Measurements from ENCODE around the gene BCL7B.
A peak's percentile ranks its signal among the peaks of the same experiment; 100 is the strongest.
"Not testable (repeated sequence)": the region's sequence is repeated elsewhere in the genome, so short reads cannot be mapped to it uniquely, and the experiment has no call there.

BCL7B gene

DNA sequence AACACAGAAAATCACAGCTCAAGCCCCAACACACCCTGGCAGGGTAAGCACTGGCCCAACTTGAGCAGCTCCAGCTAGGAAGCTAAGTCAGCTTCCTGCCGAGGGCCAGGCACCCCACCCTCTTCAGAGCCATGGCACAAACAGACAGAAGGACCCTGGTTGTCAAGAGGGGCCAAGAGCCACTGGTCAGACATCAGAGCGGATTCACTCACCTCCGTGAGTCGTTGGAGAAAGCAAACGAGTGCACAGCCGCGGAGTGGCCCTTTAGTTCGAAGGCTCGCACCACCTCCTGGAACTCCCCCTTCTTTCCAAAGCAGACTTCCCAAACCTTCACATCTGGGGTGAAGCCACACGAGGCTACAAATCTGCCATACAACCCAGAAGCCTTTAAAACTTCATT is 13.5 kb upstream of the BCL7B start:
- DNase-seq = no peak

DNA sequence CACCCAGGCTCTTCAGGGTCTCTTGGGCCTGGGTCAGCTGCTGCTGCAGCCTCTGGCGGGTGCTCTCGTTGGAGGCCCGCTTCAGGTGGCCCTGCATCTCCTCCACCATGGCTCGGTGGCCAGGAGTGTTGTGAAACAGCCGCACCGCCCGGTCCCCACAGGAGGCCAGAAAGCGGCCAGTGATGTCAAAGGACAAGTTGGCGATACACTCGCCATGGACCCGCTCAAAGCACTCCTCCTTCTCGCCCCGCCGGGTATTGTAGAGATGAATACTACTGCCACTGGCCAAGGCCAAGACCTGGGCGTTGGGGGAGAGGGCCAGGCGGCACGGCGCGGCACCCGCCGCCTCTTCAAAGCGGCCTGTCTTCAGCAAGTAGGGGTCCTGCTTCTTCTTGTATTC is 13.0 kb upstream of the BCL7B start:
- no peak for DNase-seq

DNA sequence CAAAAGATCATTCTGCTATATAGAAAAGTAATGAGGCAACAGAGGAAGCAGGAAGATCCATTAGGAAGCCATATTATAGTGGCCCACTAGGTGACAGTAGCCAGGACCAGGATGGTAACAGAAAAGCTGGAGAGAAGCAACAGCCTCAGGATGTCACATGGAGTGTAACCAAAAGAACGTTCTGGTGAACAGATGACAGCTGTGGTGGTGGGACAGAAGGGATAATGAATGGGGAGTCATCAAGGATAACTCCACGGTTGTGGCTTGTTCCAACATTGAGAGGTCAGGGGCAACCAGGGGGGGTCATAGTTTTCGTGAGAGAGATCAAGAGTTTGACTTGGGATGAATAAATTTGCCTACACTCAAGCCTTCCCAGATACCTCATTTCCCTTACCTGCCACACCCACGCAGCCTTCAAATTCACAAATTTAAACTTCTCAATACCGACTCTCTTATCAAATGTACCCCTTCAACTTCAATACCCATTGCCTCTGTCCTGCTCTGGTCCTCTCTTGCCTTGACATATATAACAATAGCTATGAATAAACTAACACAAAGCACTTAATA is 11.6 kb upstream of the BCL7B start:
- no peak for DNase-seq

DNA sequence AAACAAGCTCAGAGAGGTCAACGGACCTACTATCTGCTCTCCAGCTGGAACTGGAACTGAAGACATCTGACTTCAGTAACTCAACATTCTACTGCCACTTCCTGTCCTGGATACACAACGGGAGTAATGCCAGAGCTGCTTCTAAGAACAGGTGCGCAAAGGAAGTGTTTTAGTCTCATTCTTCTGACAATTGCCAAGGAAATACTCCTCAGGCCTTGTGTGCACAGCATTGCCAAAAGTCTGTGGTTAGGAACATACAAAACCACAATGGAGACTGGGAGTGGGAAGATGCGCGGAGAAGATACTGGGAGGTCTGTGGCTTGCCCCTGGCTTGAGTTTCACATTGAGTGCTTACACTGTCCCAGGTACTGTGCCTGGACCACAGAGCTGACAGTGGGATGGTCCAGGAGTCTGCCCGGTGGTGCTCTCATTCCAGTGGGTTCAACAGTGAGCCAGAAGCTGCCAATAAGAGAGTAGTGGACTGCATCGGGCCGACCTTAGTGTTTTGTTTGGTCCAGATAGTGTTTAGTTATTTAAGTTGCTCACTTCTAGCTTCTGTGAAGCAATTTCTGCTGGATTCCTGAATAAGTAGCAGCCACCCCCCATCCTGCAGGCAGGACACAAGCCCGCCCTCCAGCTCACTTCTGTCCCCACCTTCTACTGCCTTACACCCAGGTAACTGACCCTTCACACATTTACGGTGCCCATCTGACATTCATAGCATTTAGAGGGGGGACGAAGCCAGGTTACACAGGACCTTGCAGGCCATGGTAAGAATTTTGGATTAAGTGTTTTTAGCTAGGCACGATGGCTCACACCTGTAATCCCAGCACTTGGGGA is 10.6 kb upstream of the BCL7B start:
- no peak for DNase-seq

DNA sequence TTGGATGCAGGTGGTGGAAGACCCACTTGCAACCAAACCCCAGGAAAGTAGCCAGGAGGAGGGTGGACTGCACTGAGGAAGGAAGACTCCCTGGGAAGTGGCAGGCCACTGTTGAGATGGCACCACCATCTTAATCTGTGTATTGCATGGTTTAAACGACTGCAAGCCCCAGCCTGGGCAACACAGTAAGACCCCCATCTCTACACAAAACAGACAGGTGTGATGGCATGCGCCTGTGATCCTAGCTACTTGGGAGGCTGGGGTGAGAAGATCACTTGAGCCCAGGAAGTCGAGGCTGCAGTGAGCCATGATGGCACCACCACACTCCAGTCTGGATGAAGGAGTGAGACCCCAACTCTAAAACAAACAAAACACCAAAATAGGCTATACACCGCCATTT is 9.7 kb upstream of the BCL7B start:
- DNase-seq = no peak

DNA sequence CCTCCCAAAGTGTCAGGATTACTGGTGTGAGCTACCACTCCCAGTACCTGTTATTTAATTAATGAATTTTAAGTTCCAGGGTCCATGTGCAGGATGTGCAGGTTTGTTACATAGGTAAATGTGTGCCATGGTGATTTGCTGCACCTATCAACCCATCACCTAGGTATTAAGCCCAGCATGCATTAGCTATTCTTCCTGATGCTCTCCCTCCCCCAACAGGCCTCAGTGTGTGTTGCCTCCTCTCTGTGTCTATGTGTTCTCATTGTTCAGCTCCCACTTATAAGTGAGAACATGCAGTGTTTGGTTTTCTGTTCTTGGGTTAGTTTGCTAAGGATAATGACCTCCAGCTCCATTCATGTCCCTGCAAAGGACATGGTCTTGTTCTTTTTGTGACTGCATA is 8.9 kb upstream of the BCL7B start:
- not testable (repeated sequence) for DNase-seq

DNA sequence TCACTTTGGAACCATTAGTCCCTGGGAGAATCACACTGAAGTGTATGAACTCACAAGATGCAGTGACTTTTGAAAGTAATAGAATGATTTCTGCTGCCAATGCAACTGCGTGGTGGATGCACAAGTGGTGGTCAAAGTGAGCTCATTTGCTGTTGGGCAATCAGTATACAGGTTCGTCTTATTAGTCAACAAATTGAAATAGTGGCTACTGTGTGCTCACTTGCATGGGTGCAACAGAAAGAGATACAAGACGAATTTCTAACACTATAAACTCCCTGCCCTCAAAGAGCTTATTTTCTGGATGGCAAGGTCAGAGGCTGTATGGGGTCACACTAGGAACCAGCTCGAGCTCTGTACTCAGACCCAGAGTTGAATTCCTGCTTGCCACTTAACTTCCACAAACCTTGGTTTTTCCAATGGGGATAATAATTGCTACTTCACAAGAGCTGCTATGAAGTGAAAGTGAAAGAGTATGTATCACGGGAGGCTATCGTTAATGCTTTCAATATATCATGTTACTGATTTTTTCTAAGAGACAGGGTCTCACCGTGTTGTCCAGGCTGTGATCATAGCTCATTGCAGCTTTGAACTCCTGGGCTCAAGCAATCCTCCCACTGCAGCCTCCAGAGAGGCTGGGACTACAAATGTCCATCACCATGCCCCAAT is 8.3 kb upstream of the BCL7B start:
- no peak for DNase-seq

DNA sequence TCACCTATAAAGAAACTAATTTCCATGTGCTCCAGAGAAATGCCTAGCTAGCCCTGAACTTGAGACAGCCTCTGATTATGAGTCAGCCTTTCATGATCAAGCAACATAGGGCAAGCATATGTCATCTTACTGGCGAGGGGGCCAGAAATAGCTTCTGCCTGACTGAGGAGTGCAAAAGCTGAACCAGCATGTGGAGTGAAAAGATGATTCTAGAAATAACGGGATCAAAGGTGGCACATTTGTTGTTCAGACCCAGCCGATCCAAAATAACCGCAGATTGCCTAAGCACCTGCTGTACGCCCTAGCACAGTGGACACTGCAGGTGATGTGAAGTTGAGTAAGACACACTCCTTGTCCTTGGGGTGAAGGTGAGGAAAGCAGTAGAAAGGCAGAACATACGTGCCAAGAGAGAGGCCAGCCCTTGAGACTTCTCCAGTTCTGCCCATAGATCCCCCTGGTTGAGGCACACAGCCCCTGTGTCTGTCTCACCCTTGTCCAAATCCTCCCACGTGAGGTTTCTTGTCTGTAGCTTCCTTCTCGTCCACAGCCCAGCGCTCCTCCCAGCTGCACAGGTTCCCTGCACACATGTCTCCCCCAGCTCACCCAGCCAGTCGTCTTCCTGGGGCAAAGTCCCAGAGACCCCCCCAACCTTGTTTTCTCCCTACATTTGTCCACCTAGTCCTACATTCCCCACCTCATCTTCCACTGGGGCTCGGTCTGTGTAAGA is 2.8 kb upstream of the BCL7B start:
- DNase-seq = no peak

DNA sequence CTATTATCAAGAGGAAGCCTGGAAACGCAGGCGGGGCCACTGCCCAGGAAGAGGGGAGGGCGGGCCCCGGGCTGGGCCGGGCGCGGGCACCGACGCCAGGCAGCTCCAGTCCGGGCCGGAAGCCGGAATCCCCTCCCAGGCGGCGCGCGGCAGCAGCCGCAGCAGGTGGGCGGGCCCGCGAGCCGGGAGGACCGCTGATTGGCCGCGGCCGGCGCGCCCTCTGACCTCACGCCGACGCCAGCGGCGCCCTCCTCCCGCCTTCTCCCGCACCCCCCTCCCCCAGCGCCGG is 438 bp downstream of the BCL7B start:
- peak; percentile 77 for DNase-seq

DNA sequence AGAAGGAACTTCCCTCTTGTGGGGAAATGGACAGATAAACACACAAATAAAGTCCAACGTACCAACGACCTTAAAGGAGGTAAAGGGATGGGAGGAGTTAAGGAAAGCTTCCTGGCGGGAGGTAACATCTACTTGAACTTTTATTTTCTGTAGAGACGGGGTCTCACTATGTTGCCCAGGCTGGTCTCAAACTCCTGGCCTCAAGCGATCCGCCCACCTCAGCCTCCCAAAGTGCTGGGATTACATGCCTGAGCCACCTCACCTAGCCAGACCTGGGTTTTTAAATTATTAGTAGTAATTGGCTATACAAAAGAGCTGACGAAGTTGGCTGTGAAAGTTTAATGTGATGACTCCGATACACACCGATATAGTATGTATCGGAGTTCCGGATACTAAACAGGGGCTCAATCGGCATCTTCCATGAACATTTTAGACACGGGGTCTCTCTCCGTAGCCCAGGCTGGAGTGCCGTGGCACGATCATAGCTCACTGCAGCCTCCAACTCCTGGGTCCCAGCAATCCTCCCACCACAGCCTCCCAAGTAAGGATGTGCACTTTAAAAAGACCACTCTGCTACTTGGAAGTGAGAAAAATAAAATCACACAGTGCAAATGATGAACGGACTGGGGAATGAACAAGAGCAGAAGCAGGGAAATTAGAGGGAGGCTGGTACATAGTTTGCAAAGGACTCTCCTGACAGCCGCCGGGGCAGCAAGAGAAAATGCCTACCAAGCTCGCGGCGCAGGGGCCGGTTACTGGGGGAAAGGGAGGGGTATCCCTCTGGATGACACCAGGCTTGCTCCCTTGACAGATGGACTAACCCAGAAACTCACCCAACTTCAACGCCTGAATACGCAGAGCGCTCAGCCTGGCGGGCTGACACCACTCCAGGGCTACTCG is 1.0 kb downstream of the BCL7B start:
- DNase-seq = no peak

DNA sequence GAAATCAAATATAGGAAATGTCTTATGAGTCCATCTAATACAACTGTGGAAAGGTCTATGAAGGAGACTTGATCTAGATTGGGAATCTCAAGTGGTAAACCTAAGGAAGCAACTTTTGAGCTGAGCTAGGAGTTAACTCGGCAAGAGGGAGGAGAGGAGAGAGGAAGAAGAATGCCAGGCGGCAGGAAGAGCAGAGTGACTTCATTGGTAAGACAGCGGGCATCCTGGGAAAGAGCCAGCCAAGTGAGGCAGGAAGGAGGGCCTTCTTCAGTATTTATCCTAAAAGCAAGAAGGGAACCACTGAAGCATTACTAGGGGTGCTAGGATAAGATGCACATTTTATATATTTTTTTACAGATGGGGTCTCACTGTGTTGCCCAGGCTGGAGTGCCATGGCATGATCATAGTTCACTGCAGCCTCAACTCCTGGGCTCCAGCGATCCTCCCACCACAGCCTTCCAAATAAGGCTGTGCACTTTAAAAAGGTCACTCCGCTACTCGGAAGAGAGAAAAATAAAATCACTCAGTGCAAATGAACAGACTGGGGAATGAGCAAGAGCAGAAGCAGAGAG is 2.0 kb downstream of the BCL7B start:
- no peak for DNase-seq

DNA sequence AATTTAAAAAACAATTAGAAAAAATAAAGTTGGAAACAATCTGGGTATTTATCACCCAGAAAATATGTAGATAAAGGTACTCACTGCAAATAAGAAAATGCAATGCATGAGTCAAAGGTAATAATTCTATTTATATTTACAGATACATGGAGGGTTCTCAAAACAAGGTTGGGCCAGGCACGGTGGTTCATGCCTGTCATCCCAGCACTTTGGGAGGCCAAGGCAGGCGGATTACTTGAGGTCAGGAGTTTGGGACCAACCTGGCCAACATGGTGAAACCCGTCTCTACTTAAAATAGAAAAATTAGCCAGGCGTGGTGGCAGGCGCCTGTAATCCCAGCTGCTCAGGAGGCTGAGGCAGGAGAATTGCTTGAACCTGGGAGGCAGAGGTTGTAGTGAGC is 7.4 kb downstream of the BCL7B start:
- not testable (repeated sequence) for DNase-seq

DNA sequence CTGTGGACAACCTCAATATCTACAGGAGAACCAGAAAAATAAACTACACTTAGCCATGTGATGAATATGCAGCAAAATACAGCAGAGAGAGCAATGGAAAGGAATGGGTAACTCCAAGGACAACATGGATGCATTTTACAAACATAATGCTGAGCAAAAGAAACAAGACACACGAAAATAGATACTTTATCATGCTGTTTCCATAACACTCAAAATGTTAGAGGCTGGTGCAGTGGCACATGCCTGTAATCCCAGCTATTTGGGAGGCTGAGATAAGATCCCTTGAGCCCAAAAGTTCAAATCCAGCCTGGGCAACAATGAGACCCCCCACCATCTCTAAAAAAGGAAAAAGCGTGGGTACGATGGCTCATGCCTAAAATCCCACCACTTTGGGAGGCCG is 8.3 kb downstream of the BCL7B start:
- DNase-seq = no peak

DNA sequence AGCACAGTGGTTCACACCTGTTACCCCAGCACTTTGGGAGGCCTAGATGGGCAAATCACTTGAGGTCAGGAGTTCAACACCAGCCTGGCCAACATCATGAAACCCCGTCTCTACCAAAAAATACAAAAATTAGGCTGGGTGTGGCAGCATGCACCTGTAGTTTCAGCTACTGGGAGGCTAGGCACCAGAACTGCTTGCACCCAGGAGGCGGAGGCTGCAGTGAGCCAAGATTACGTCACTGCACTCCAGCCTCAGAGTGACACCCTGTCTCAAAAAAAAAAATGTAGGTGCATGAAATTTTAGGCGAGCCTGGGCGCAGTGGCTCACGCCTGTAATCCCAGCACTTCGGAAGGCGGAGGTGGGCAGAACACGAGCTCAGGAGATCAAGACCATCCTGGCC is 9.6 kb downstream of the BCL7B start:
- DNase-seq = no peak

DNA sequence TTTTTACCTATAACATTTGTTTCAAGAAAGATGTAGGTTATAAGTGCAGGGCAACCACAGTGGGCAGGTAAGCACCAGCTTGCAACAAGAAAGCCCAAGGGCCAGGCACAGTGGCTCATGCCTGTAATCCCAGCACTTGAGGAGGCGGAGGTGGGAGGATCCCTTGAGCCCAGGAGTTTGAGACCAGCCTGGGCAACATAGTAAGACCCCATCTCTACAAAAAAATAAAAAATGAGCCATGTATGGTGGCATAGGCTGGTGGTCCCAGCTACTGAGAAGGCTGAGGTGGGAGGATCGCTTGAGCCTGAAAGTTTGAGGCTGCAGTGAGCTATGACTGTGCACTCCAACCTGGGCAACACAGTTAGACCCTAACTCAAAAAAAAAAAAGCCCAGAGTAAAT is 12.8 kb downstream of the BCL7B start:
- DNase-seq = no peak

DNA sequence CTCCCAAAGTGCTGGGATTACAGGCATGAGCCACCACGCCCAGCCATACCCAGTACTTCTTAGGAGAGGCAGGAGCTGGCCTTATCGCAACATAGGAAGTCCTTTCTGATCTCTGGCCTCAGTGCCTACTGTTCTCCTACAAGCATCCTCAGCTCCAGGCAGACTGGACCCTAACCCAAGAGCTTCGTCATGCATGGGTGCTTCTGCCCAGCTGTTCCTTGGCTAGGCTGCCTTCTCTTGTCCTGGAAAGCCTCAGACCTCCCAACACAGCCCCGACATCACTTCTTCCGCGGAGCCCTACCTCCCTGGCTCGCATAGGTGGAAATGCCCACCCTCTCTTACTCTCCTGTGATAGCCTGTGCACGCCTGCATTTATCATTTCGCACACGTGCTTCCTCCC is 15.8 kb downstream of the BCL7B start:
- no peak for DNase-seq

DNA sequence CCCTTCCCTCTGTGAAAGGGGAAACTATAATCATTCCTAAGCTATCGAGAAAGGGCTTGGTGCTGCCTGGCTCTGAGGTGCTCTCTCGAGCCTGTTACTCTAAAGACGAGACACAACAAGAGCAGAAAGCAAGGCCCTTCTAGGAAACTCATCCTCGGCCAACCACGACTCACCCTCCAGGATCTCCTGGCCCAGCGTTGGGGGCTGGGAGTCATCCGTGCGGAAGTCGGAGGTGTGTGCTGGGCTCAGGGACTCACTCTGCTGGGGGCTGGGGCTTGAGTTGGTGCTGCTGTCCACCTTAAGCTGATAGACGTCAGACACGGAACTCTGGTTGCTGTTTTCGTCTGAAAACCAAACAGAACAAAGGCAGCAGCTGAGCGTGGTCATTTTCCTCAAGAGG is 17.8 kb downstream of the BCL7B start:
- no peak for DNase-seq

DNA sequence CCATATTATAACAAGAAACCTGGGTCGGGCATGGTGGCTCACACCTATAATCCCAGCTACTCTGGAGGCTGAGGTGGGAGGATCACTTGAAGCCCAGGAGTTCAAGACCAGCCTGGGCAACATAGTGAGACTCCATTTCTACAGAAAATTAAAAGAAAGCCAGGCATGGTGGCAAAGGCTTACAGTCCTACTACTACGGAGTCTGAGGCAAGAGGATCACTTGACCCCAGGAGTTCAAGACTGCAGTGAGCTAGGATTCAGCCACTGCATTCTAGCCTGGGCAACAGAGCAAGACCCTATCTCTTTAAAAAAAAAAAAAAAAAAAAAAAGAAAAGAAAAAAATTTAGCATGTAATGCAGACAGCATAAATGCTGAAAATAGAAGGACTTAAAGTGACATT is 19.0 kb downstream of the BCL7B start:
- DNase-seq = not testable (repeated sequence)

DNA sequence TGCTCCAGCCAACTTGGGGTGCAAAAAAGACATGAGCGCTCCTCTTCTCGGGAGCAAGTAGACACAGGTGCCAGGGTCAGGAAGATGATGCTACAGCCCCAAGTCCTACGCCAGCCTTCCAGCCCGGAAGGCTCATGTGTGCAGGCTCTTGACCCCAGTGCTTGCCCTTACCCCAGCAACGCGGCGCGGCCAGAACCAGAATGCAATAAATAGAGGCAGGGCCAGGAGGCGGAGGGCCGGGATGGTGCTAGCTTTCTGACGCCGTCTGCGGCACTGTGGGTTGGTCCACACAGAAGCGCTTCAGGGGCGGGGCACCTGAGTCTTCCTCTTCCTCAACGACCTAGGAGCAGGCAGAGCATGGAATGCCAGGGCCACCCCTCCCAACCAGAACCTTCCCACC is 20.4 kb downstream of the BCL7B start:
- no peak for DNase-seq

DNA sequence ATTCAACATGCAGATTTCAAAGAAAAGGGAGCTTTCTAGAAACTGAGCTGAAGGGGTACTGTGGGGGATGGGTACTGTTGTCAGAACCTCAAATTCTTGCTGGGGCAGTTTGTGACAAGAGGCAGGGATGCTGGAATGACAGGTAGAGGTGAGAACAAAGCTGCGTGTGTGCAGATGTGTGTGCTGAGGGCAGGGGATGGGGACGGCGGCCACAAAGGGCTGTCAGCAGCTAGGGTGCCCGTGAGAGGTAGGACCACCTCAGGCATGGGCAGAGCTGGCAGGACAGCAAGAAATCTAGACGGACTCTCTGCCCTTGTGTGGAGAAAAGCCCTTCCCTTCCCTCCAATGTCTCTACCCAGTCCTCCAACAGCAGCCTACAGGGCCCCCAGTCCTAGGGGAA is 21.0 kb downstream of the BCL7B start:
- no peak for DNase-seq

DNA sequence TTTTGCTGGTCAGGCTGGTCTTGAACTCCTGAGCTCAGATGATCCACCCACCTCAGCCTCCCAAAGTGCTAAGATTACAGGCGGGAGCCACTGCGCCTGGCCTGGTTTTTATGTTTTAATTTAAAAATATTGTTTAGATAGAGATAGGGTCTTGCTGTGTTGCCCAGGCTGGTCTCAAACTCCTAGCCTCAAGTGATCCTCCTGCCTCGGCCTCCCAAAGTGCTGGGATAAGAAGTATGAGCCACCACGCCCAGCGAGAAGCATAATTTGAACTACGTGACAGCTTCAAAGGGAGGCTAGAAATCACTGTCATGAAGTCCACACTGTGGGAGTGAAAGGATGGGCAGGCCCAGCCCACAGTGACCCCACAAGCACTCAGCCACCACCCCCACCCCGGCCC is 21.6 kb downstream of the BCL7B start:
- DNase-seq = not testable (repeated sequence)

DNA sequence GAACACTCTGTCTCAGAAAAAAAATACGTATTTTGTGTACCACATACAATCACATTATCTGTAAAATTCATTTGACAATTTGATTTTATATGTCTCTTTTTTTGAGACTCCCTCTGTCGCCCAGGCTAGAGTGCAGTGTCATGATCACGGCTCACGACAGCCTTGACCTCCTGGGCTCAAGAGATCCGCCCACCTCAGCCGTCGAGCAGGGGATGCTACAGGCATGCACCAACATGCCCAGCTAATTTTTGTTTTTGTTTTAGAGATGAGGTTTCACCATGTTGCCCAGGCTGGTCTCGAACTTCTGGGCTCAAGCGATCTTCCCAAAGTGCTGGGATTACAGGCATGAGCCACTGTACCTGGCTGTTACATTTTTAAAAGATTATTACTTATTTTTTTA is 23.7 kb downstream of the BCL7B start:
- DNase-seq = no peak

DNA sequence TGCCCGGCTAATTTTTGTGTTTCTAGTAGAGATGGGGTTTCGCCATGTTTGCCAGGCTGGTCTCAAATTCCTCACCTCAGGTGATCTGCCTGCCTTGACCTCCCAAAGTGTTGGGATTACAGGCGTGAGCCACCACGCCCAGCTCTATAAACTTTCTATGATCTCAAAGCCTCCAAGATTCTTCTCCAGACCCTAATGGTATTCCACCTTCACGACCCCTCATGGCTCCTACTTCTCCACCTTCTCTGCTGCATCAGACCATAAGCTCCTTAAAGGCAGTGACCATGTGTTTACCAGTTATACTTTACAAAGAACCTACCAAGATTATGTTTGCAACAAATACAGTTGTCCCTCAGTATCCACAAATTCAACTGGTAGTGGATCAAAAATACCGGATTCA is 25.3 kb downstream of the BCL7B start:
- no peak for DNase-seq

Measured in activated T-cell treated with anti-CD3 and anti-CD28 coated beads for 4 hours (primary cell).